GM18526 (cell line): ENCODE results near the gene EPN3.

ENCODE experiments used
- POLR2A ChIP-seq: IDR thresholded peaks from 3 replicates; pipeline ENCODE4 v1.6.1; 2011; ENCODE audit not compliant: insufficient read length; ENCODE audit errors: extremely low read depth

Gene EPN3

DNA sequence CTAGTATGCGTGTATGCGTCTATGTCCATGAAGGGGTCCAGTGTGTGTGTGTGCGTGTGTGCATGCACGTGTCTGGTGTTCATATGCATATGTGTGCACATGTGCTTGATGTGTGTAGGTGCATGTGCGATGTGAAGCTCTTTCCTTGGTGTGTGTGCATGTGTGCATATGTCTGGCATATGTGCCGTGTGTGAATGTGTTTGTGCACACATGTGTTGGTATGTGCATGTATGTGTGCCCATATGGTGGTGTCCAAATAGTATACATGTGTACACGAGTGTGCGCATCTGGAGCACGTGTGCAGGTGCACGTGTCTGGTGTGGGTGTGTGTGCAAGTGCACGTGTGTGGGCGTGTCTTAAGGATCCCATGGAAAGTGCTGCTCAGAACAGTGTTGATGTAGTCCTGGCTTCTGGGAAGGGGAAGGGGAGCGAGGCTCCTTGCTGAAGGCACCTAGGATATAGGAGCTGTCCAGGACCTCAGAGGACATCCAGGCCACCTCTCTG, 45.0 kb downstream of the EPN3 start:
- no peak for TF ChIP-seq POLR2A

DNA sequence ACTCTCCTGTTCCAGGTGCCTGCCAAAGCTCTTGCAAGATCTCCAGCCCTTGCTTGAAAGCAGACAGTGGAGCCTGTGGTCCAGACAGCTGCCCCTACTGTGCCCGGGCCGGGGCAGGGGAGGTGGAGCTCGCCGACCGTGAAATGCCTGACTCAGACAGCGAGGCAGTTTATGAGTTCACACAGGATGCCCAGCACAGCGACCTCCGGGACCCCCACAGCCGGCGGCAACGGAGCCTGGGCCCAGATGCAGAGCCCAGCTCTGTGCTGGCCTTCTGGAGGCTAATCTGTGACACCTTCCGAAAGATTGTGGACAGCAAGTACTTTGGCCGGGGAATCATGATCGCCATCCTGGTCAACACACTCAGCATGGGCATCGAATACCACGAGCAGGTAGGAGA, 45.6 kb downstream of the EPN3 start:
- no peak for TF ChIP-seq POLR2A

DNA sequence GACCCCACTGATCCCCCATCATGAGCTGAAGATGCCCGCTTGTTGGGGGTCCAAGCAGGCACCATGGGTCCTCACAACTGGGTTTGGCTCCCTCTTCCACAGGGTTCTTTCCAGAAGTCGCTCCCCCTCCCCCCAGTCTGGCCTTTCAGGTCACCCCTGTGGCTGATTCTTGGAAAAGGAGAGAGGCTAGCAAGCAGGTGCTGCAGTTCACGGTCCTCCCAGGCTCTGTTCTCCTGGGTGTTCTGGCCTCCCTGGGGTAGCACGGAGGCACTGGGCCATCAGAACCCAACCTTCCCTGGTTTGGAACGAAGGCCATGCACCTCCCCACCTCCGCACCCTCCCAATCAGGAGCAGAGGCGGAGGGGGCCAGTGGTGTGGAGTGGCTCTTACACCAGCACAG, 46.9 kb downstream of the EPN3 start:
- no peak for TF ChIP-seq POLR2A

- no peak for TF ChIP-seq POLR2A
Observed at GRCh38 chr17:50580646-50581045, 48.1 kb downstream of the EPN3 start.

GRCh38 chr17:50581316-50581715, 48.8 kb downstream of the EPN3 start:
- no peak for TF ChIP-seq POLR2A

- TF ChIP-seq POLR2A, result no peak
Observed at GRCh38 chr17:50582741-50583140, 50.2 kb downstream of the EPN3 start.

- TF ChIP-seq POLR2A, result no peak
Observed at GRCh38 chr17:50583641-50584040, 51.1 kb downstream of the EPN3 start.

DNA sequence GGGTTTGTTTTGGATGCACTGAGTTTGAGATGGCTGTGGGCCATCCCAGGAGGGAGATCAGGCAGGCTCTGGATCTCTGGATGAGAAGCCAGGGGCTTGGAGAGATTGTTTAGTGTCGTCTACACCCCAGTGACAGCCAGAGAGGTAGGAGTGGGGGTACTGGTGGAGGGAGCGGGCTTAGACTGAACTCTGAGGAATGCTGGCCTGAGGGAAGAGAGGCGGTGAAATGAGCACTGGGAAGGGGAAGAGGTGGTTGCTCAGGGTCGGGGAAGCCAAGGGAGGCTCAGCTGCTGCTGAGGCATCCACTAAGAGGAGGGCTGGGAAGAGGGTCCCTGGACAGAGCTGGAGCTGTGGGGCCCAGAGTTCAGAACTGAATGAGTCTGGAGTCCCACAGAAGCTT, 51.6 kb downstream of the EPN3 start:
- TF ChIP-seq POLR2A, result no peak

GRCh38 chr17:50584749-50585148, 52.2 kb downstream of the EPN3 start:
- no peak for TF ChIP-seq POLR2A

GRCh38 chr17:50585346-50585745, 52.8 kb downstream of the EPN3 start:
- TF ChIP-seq POLR2A, result no peak

GRCh38 chr17:50585891-50586290, 53.4 kb downstream of the EPN3 start:
- no peak for TF ChIP-seq POLR2A

DNA sequence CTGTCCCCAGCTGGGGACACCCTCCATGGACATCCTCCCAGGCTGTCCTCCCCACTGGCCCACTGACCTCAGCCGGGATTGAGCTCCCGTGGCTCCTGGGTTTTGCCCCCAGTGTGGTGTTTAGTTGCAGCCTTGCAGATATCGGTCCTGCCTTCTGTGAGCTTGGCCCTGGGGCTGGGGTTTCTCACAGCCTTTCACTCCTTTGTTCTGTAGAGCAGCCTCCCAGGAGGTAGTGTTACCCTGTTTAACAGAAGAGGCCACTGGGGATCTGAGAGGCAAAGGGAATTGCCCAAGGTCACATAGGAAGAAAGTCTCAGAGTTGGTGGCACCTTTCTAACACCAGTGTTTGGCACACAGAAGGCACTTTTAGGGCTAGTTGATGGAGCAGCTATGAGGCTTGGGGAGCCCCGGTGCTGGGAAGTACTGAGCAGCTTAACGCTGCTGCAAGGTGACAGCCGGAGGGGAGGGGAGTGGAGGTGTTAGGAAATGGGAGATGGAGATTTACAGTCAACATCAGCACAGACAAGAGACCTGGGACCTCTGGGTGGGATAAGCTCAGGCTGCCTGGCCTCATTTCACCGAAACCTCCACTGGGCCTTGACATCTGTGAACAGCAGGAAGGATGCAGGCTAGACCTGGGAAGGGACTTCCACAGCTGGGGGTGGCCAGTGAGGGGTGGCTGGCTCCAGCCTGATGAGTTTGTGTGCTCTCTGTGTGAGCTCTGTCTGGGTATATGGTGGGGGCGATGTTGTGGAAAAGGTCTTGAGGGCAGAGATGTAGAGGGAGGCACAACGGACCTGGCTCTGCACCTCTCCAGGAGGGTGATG, 54.1 kb downstream of the EPN3 start:
- TF ChIP-seq POLR2A, result no peak

DNA sequence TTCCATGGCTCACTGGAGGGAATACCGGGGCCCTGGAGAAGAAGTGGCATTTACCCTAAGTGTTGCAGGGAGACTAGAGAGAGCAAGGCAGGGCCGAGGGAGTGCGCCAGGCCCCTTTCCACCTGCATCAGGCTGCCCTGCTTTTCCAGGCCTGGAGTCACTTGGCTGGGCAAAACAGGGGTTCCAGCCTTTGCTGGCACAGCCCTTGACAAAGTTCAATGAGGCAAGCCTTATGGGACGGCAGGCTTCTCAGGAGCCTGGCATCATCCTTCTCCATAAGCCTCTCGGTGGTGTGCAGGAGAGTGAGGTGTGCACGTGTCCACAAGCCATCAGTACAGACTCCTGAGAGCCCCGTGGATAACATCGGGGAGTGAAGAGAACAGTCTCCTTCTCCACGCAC, 55.0 kb downstream of the EPN3 start:
- TF ChIP-seq POLR2A, result no peak

DNA sequence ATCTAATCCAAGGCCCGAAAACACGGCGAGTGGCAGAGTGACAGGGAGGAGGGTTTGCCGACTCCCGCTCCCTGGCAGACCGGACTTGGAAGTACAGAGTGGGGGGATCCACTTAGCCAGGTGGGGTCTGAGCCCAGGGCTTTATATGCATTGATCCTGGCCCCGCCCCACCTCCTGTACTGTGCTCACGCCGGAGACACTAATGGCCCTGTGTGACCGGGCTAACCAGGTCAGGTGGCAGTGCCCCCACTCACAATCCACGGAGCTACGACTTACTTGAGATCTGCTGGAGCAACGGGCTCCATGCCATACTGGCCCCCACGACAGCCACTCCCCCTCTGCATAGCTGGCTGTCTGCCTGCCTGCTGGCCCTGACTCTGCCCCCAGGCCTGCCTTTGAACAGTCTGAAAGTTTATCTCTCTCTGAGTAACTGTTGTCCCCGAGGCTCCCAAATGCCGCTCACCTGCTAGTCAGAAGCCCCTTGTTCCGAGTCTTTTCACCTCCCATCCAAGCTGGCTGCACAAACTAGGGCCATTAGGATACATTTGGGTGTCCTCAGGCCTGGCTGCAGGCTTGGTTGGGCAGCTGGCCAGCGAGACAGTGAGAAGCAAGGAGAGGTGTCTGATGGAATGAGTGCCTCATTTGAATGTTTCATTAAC, 56.0 kb downstream of the EPN3 start:
- no peak for TF ChIP-seq POLR2A

DNA sequence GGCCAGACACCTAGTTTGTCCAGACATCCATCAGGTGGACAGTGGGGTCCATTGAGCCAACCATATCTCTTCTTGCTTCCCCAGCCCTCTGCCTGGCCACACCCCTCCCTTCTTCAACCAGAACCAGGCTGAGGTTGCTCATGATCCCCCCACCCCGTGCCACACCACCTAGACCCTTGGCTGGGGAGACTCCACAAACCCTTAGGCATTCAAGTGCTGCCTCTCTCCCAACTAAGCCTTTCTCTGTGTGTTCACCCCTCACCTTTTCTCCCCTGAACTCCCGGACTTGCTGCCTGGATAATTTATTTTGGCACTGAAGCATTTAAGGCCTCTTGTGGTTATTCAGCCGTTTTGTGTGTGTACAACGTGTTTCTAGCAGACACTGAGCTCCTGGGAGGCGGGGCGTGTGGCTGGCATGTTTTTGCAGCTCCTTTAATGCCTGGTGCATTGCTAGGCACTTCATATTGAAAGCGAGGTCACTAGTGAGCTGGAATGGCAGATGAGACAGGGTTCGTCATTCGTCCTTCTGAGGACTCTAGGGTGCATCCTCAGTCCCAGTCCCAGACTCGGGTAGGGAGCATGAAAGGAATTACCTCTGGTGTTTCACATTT, 56.7 kb downstream of the EPN3 start:
- TF ChIP-seq POLR2A, result no peak
